GM23248 (cell line): ENCODE data around the gene SCAPER.

Source experiments
- EZH2 ChIP-seq: fragments of 200-600 bp; sonication (generic); IDR thresholded peaks from 2 replicates; pipeline ENCODE4 v1.6.1; 2018; ENCODE audit warnings: antibody characterized with exemption, mild to moderate bottlenecking; ENCODE audit not compliant: insufficient read depth, poor library complexity, severe bottlenecking
- EZH2phosphoT487 ChIP-seq: fragments of 200-600 bp; sonication (generic); IDR thresholded peaks from 2 replicates; pipeline ENCODE4 v1.6.1; 2018; ENCODE audit warnings: antibody characterized with exemption, moderate library complexity, mild to moderate bottlenecking, low read depth; ENCODE audit not compliant: insufficient read depth

DNA sequence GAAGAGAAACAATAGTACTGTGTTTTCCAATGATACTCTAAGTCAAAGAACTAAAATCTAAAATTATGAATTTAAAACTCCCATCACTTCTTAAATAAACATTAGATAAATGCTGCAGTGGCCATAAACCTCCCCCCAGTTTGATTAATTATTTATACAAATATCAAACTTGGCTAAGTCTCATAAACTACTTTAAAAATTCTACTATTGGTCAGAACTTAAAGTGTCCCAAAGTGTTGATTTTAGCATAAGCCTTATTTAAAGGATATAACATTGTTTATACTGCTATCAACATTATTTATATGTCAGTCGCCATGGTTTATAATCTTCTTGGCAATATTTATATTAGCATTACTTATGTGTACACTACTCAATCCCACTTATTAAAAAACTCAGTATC, 132.4 kb downstream of the SCAPER start:
- TF ChIP-seq EZH2 (no peak), EZH2phosphoT487 (no peak)
